SK-N-MC (cell line): ENCODE measurements around the gene SLC44A1.
A peak's percentile ranks its signal among the peaks of the same experiment; 100 is the strongest.

Experiments used
- DNase-seq: peaks from one replicate; pipeline ENCODE4 v3.0.0-alpha.2; 2011; ENCODE audit warnings: low read depth, low spot score
- H3K27ac ChIP-seq: fragments of 200-600 bp; sonication (generic); 2 replicates; pipeline ENCODE4 v1.5.1; 2016; ENCODE audit warnings: mixed run types
- H3K36me3 ChIP-seq: fragments of 200-600 bp; sonication (generic); 2 replicates; pipeline ENCODE4 v1.6.1; 2017; ENCODE audit warnings: antibody characterized with exemption, low read length, mixed read lengths; ENCODE audit not compliant: insufficient read depth
- H3K4me3 ChIP-seq: fragments of 200-600 bp; sonication (generic); 2 replicates; pipeline ENCODE4 v1.5.1; 2016
- H3K9ac ChIP-seq: fragments of 200-600 bp; sonication (generic); 2 replicates; pipeline ENCODE4 v1.8.0; 2017; ENCODE audit warnings: mixed run types, mixed read lengths; ENCODE audit not compliant: insufficient read length
- H3K9me3 ChIP-seq: fragments of 200-600 bp; sonication (generic); 2 replicates; pipeline ENCODE4 v1.6.1; 2017; ENCODE audit warnings: low read depth, mild to moderate bottlenecking, antibody characterized with exemption, low read length, moderate library complexity, mixed read lengths
- EZH2 ChIP-seq: fragments of 200-600 bp; sonication (generic); IDR thresholded peaks from one replicate; pipeline ENCODE4 v1.6.1; 2017; ENCODE audit warnings: antibody characterized with exemption
- FOXP2 ChIP-seq: optimal IDR thresholded peaks from 2 replicates; pipeline ENCODE3; 2011; ENCODE audit warnings: mild to moderate bottlenecking, moderate library complexity; ENCODE audit not compliant: insufficient read depth; ENCODE audit errors: extremely low read length, control extremely low read depth
- POLR2AphosphoS5 ChIP-seq: IDR thresholded peaks from 2 replicates; pipeline ENCODE4 v1.6.1; 2012; ENCODE audit warnings: mild to moderate bottlenecking, low read depth, low read length, borderline replicate concordance

SLC44A1 gene

GRCh38 chr9:105332471-105332870 lies 88.0 kb downstream of the SLC44A1 start:
- Histone ChIP-seq H3K9me3 (no peaks in the 10 kb centered on the region), H3K27ac (no peak overlapping the region), H3K9ac (no peak overlapping the region), H3K36me3 (no peaks in the 10 kb centered on the region), H3K4me3 (no peak overlapping the region)
- TF ChIP-seq EZH2 (no peak), POLR2AphosphoS5 (no peak), FOXP2 (no peak)
- no peak for DNase-seq

DNA sequence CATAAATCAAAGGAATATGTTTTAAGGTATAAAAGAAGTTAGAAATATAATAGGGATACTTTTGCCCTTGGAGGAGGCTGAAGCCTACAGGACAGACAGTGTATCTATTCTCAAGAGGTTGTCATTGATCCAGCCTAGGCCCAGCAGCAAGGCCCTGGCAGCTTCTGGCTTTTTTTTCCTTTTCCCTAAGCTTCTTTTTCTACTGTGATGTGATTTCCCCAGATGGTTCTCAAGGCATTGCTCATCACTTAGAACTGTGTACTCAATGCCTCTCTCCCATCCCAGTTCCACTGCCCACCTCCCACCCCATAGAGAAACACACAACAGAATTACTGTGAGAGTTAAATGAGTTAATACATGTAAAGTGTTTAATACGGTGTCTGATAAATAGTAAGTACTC lies 88.6 kb downstream of the SLC44A1 start:
- no peak overlapping the region for H3K27ac ChIP-seq

DNA sequence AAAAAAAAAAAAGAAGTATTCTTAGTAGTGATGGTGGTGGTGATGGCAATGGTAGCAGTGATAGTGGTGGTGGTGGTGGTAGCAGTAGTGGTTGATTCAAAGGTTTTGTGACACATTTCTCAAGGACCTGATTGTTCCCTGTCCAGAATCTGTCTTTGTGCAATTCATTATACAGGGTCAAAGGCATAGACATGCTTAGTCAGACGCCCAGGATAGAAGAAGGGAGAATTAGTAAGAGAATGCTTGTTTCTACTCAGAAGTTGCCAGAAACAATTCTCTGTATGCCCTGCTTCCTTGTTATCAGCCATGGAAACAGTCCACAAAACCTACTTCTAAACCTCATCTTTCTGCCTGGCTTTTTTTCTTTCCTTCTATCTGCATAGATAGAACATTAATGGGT lies 89.4 kb downstream of the SLC44A1 start:
- H3K9me3 ChIP-seq = no peaks in the 10 kb centered on the region
- TF ChIP-seq EZH2 (no peak), FOXP2 (no peak), POLR2AphosphoS5 (no peak)
- H3K4me3 ChIP-seq = no peak overlapping the region
- H3K9ac ChIP-seq = no peak overlapping the region
- H3K36me3 ChIP-seq = no peaks in the 10 kb centered on the region
- DNase-seq = no peak
- H3K27ac ChIP-seq = no peak overlapping the region

More for the DNA sequence above, 88.6 kb downstream of the SLC44A1 start:
- no peak overlapping the region for H3K4me3 ChIP-seq
- no peak overlapping the region for H3K9ac ChIP-seq
- no peak for DNase-seq
- no peaks in the 10 kb centered on the region for H3K36me3 ChIP-seq
- TF ChIP-seq EZH2 (no peak), FOXP2 (no peak), POLR2AphosphoS5 (no peak)
- H3K9me3 ChIP-seq = no peaks in the 10 kb centered on the region

- no peaks in the 10 kb centered on the region for H3K9me3 ChIP-seq
- no peak overlapping the region for H3K27ac ChIP-seq
- H3K4me3 ChIP-seq = no peak overlapping the region
- H3K36me3 ChIP-seq = no peaks in the 10 kb centered on the region
- DNase-seq = no peak
- TF ChIP-seq POLR2AphosphoS5 (no peak), FOXP2 (no peak), EZH2 (no peak)
- no peak overlapping the region for H3K9ac ChIP-seq
Observed at GRCh38 chr9:105338308-105338707, 93.9 kb downstream of the SLC44A1 start.

DNA sequence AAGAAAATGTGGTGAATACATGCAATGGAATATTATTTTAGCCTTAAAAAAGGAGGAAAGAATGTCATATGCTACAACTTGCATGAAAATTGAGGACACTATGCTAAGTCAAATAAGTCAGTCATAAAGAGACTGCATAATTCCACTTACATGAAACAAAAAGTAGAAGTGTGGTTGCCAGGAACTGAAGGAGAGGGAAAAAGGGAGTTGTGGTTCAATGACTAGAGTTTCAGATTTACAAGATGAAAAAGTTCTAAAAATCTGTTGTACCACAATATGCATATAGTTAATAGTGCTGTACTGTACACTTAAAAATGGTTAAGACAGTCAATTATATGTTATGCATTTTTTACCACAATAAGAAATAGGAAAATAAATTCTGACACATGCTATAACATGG lies 95.4 kb downstream of the SLC44A1 start:
- no peak for DNase-seq
- Histone ChIP-seq H3K9me3 (no peaks in the 10 kb centered on the region), H3K4me3 (no peak overlapping the region), H3K36me3 (no peaks in the 10 kb centered on the region), H3K27ac (no peak overlapping the region), H3K9ac (no peak overlapping the region)
- TF ChIP-seq EZH2 (no peak), POLR2AphosphoS5 (no peak), FOXP2 (no peak)

DNA sequence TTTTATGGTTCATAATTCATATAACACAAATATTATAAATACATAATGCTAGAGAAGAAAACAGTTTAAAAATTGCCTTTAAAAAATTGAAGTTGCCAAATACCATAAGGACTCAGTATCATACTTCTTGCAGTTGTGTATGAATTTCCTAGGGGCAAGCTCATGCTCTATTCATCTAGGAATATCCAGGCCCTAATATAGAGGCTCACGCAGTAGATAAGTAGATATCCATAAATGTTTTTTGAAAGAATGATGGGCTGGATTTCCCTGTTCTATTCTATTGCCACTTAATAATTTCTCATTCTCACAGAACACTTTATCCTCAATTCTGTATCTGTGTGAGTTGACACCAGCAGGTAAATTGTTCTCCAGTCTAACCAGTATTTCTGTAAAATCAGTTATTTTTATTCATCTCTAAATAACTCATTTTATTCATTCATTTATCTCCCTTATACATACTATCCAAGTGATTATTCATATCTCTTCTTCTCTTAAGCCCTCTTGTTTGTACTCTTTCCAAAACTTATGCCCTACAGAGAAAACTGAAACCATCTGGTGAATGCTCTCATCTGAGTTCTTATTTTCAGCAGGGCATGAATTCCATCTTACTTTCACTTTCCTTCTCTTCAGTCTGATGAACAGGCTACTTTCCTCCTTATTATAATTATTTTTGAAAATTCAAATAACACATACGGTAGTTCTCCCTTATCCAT lies 97.1 kb downstream of the SLC44A1 start:
- Histone ChIP-seq H3K9ac (no peak overlapping the region), H3K27ac (peak overlapping the region; percentile 49), H3K36me3 (no peaks in the 10 kb centered on the region), H3K9me3 (no peaks in the 10 kb centered on the region), H3K4me3 (peak overlapping the region; percentile 37)
- TF ChIP-seq POLR2AphosphoS5 (no peak), EZH2 (no peak), FOXP2 (no peak)
- no peak for DNase-seq

- no peak for DNase-seq
- Histone ChIP-seq H3K4me3 (peak overlapping the region; percentile 37), H3K9ac (no peak overlapping the region), H3K27ac (peak overlapping the region; percentile 49), H3K36me3 (no peaks in the 10 kb centered on the region), H3K9me3 (no peaks in the 10 kb centered on the region)
- TF ChIP-seq EZH2 = no peak
Observed at GRCh38 chr9:105342147-105342505, 97.7 kb downstream of the SLC44A1 start.

GRCh38 chr9:105344283-105344682 lies 99.8 kb downstream of the SLC44A1 start:
- H3K9ac ChIP-seq = no peak overlapping the region
- no peak for DNase-seq
- no peaks in the 10 kb centered on the region for H3K9me3 ChIP-seq
- no peaks in the 10 kb centered on the region for H3K36me3 ChIP-seq
- TF ChIP-seq EZH2 (no peak), POLR2AphosphoS5 (no peak), FOXP2 (no peak)
- H3K27ac ChIP-seq = no peak overlapping the region
- H3K4me3 ChIP-seq = no peak overlapping the region

DNA sequence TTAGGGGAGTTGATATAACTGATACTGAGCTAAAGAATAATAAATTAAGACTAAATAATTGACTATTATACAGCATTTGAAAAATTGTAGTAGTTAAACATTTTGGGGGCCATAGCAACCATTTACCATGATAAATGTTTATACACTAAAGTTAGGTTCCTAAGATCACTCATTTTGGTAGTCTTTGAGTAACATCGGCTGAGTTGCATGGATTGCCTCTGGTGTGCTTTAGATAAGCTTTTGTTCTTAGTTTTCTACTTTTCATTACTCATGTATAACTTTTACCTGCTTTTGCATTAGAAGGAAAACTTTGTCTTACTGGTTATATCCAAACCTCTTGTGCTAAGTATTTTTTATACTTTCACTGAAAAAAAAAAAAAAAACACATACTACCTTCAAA lies 101.2 kb downstream of the SLC44A1 start:
- no peak overlapping the region for H3K4me3 ChIP-seq

More for the DNA sequence above, 101.2 kb downstream of the SLC44A1 start:
- TF ChIP-seq FOXP2 (no peak), POLR2AphosphoS5 (no peak), EZH2 (no peak)
- Histone ChIP-seq H3K36me3 (no peaks in the 10 kb centered on the region), H3K9ac (no peak overlapping the region), H3K27ac (no peak overlapping the region), H3K9me3 (no peaks in the 10 kb centered on the region)
- DNase-seq = no peak
